MM.1S (cell line): Measurements from ENCODE around the gene RASSF9.

Experiments used
- CTCF ChIP-seq: fragments of 300-600 bp; sonication (generic); IDR thresholded peaks from 2 replicates; pipeline ENCODE4 v1.5.1; 2016; ENCODE audit warnings: antibody characterized with exemption, low read length, mixed read lengths
- EZH2 ChIP-seq: fragments of 300-600 bp; sonication (generic); optimal IDR thresholded peaks from 2 replicates; pipeline ENCODE3; 2017; ENCODE audit warnings: low read depth, mild to moderate bottlenecking, antibody characterized with exemption, low read length, mixed read lengths
- EZH2phosphoT487 ChIP-seq: fragments of 300-600 bp; sonication (generic); IDR thresholded peaks from 2 replicates; pipeline ENCODE4 v1.6.1; 2018; ENCODE audit warnings: antibody characterized with exemption, low read length

GRCh38 chr12:85825746-85826145, 10.5 kb downstream of the RASSF9 start:
- TF ChIP-seq CTCF (no peak), EZH2 (no peak), EZH2phosphoT487 (no peak)
